WTC11 (cell line): ENCODE measurements around the gene ASNSD1. TPM values are rescaled to one million over a fixed set of nuclear protein-coding genes. Genes with fewer than 3 reads are reported as not detected.

ENCODE experiments used
- ATAC-seq: fragments of 200-7000 bp; cut with Tn5 transposase; 2 replicates; pipeline ENCODE4 v1.10.0; 2021; ENCODE audit warnings: mild to moderate bottlenecking, moderate library complexity
- CTCF ChIA-PET: fragments of 300-600 bp; sonication (Branson Sonifier 250); formaldehyde crosslinking; loops from one replicate; lab custom pipeline; 2021; ENCODE audit warnings: antibody characterized with exemption; lab: Charles Lee
- POLR2A ChIA-PET: fragments of 350-600 bp; sonication (Branson Sonifier 250); formaldehyde crosslinking; loops from one replicate; lab custom pipeline; 2021; ENCODE audit warnings: antibody characterized with exemption; lab: Charles Lee
- DNase-seq: peaks from one replicate; pipeline ENCODE4 v3.0.0; 2021; ENCODE audit warnings: low spot score
- H3K27ac Mint-ChIP-seq: 2 replicates; pipeline ENCODE4 v1.8.0; 2021; ENCODE audit warnings: mixed read lengths
- H3K27me3 Mint-ChIP-seq: 2 replicates; pipeline ENCODE4 v1.8.0; 2021; ENCODE audit warnings: low read depth, mild to moderate bottlenecking, moderate library complexity, mixed read lengths
- H3K36me3 Mint-ChIP-seq: 2 replicates; pipeline ENCODE4 v1.8.0; 2021; ENCODE audit warnings: mixed read lengths
- H3K4me1 Mint-ChIP-seq: 2 replicates; pipeline ENCODE4 v1.8.0; 2022; ENCODE audit warnings: mixed read lengths
- H3K4me3 Mint-ChIP-seq: 2 replicates; pipeline ENCODE4 v1.8.0; 2021; ENCODE audit warnings: mild to moderate bottlenecking, moderate library complexity, mixed read lengths
- H3K9me3 Mint-ChIP-seq: 2 replicates; pipeline ENCODE4 v1.8.0; 2021; ENCODE audit warnings: mixed read lengths
- FOXJ3 ChIP-seq: sonication (generic); formaldehyde crosslinking; IDR thresholded peaks from 2 replicates; pipeline ENCODE4 v1.9.0; 2021; ENCODE audit warnings: missing genetic modification reagents, mild to moderate bottlenecking, borderline replicate concordance
- FOXK1 ChIP-seq: sonication (generic); formaldehyde crosslinking; IDR thresholded peaks from 2 replicates; pipeline ENCODE4 v1.8.0; 2022; ENCODE audit warnings: mild to moderate bottlenecking, moderate library complexity, missing genetic modification reagents
- GRHL2 ChIP-seq: fragments of 250-450 bp; sonication (Bioruptor Pico); IDR thresholded peaks from 2 replicates; pipeline ENCODE4 v1.8.0; 2022; ENCODE audit warnings: mild to moderate bottlenecking, moderate library complexity; ENCODE audit not compliant: insufficient replicate concordance, severe bottlenecking
- MXD4 ChIP-seq: fragments of 250-450 bp; sonication (Bioruptor Pico); IDR thresholded peaks from 2 replicates; pipeline ENCODE4 v1.8.0; 2021; ENCODE audit warnings: mild to moderate bottlenecking, moderate library complexity, borderline replicate concordance
- NFE2L1 ChIP-seq: sonication (generic); formaldehyde crosslinking; IDR thresholded peaks from 2 replicates; pipeline ENCODE4 v1.8.1; 2023; ENCODE audit warnings: missing genetic modification reagents
- NR3C1 ChIP-seq: sonication (generic); formaldehyde crosslinking; conservative IDR thresholded peaks from 2 replicates; pipeline ENCODE4 v1.8.1; 2023; ENCODE audit warnings: low read depth, mild to moderate bottlenecking, missing genetic modification reagents
- SMAD3 ChIP-seq: sonication (generic); formaldehyde crosslinking; IDR thresholded peaks from 2 replicates; pipeline ENCODE4 v1.8.0; 2022; ENCODE audit warnings: missing genetic modification reagents, mild to moderate bottlenecking, borderline replicate concordance
- TCF7 ChIP-seq: sonication (generic); formaldehyde crosslinking; IDR thresholded peaks from 2 replicates; pipeline ENCODE4 v1.8.0; 2022; ENCODE audit warnings: mild to moderate bottlenecking, low read depth, missing genetic modification reagents, moderate library complexity
- ZBTB21 ChIP-seq: sonication (generic); formaldehyde crosslinking; IDR thresholded peaks from 2 replicates; pipeline ENCODE4 v1.8.1; 2023; ENCODE audit warnings: mild to moderate bottlenecking, missing genetic modification reagents, borderline replicate concordance
- ZNF263 ChIP-seq: sonication (generic); formaldehyde crosslinking; IDR thresholded peaks from 2 replicates; pipeline ENCODE4 v1.8.1; 2022; ENCODE audit warnings: low read depth, mild to moderate bottlenecking, moderate library complexity, missing genetic modification reagents
- ZNF396 ChIP-seq: fragments of 250-450 bp; sonication (Bioruptor Pico); IDR thresholded peaks from 2 replicates; pipeline ENCODE4 v1.8.0; 2021; ENCODE audit warnings: mild to moderate bottlenecking, moderate library complexity, borderline replicate concordance
- ZNF416 ChIP-seq: fragments of 250-450 bp; sonication (Bioruptor Pico); IDR thresholded peaks from 2 replicates; pipeline ENCODE4 v1.9.0; 2021; ENCODE audit warnings: mild to moderate bottlenecking, inconsistent platforms
- ZNF423 ChIP-seq: fragments of 250-450 bp; sonication (Bioruptor Pico); IDR thresholded peaks from 2 replicates; pipeline ENCODE4 v2.1.2; 2022; ENCODE audit warnings: mild to moderate bottlenecking, moderate library complexity
- total RNA-seq: library from RNA; stranded (reverse); gene quantifications from 3 replicates; pipeline ENCODE4 v1.2.3, GENCODE V29; 2021
- TF ChIP-seq, protein P1 (sequence below): sonication (generic); formaldehyde crosslinking; IDR thresholded peaks from 2 replicates; pipeline ENCODE4 v1.8.1; 2022; ENCODE audit warnings: mild to moderate bottlenecking, missing genetic modification reagents, moderate library complexity, borderline replicate concordance
- TF ChIP-seq, protein P2 (sequence below): sonication (generic); formaldehyde crosslinking; IDR thresholded peaks from 2 replicates; pipeline ENCODE4 v1.8.0; 2022; ENCODE audit warnings: missing genetic modification reagents
- TF ChIP-seq, protein P3 (sequence below): sonication (generic); formaldehyde crosslinking; IDR thresholded peaks from 2 replicates; pipeline ENCODE4 v1.8.1; 2023; ENCODE audit warnings: mild to moderate bottlenecking, missing genetic modification reagents, moderate library complexity
- TF ChIP-seq, protein P4 (sequence below): fragments of 250-450 bp; sonication (Bioruptor Pico); IDR thresholded peaks from 2 replicates; pipeline ENCODE4 v1.8.0; 2021; ENCODE audit warnings: mild to moderate bottlenecking
- TF ChIP-seq, protein P5 (sequence below): fragments of 250-450 bp; sonication (Bioruptor Pico); IDR thresholded peaks from 2 replicates; pipeline ENCODE4 v1.9.0; 2021; ENCODE audit warnings: mild to moderate bottlenecking
- TF ChIP-seq, protein P6 (sequence below): sonication (generic); formaldehyde crosslinking; IDR thresholded peaks from 2 replicates; pipeline ENCODE4 v1.8.1; 2023; ENCODE audit warnings: mild to moderate bottlenecking, moderate library complexity, missing genetic modification reagents
- TF ChIP-seq, protein P7 (sequence below): fragments of 250-450 bp; sonication (Bioruptor Pico); conservative IDR thresholded peaks from 2 replicates; pipeline ENCODE4 v1.9.0; 2021; ENCODE audit warnings: mild to moderate bottlenecking

The ASNSD1 gene
- total RNA-seq, 1 experiment from 2014 or later = 30.5 TPM

DNA sequence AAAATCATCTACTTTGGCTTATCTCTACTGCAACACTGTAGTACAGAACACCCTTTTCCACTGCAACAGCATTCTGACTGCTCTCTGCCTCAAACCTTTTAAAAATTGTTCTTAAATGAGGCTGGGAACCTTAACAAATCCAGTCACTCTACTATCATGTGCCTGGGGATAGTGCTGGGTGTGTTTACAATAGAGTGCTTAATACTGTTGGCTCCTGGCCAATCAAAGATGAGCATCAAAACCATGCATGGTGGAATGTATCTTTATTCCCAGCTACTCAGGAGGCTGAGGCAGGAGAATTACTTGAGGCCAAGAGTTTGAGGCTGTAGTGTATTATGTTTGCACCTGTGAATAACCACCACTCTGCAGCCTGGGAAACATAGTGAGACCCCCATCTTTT, 20.6 kb downstream of the ASNSD1 start:
- DNase-seq (no peak), ATAC-seq (no peak)
- TF ChIP-seq, protein P1, sequence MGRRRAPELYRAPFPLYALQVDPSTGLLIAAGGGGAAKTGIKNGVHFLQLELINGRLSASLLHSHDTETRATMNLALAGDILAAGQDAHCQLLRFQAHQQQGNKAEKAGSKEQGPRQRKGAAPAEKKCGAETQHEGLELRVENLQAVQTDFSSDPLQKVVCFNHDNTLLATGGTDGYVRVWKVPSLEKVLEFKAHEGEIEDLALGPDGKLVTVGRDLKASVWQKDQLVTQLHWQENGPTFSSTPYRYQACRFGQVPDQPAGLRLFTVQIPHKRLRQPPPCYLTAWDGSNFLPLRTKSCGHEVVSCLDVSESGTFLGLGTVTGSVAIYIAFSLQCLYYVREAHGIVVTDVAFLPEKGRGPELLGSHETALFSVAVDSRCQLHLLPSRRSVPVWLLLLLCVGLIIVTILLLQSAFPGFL (CRISPR knock-in tag) = no peak
- TF ChIP-seq MXD4 (CRISPR knock-in tag) = no peak
- TF ChIP-seq, protein P2, sequence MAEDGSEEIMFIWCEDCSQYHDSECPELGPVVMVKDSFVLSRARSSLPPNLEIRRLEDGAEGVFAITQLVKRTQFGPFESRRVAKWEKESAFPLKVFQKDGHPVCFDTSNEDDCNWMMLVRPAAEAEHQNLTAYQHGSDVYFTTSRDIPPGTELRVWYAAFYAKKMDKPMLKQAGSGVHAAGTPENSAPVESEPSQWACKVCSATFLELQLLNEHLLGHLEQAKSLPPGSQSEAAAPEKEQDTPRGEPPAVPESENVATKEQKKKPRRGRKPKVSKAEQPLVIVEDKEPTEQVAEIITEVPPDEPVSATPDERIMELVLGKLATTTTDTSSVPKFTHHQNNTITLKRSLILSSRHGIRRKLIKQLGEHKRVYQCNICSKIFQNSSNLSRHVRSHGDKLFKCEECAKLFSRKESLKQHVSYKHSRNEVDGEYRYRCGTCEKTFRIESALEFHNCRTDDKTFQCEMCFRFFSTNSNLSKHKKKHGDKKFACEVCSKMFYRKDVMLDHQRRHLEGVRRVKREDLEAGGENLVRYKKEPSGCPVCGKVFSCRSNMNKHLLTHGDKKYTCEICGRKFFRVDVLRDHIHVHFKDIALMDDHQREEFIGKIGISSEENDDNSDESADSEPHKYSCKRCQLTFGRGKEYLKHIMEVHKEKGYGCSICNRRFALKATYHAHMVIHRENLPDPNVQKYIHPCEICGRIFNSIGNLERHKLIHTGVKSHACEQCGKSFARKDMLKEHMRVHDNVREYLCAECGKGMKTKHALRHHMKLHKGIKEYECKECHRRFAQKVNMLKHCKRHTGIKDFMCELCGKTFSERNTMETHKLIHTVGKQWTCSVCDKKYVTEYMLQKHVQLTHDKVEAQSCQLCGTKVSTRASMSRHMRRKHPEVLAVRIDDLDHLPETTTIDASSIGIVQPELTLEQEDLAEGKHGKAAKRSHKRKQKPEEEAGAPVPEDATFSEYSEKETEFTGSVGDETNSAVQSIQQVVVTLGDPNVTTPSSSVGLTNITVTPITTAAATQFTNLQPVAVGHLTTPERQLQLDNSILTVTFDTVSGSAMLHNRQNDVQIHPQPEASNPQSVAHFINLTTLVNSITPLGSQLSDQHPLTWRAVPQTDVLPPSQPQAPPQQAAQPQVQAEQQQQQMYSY (CRISPR knock-in tag) = no peak
- TF ChIP-seq, protein P3, sequence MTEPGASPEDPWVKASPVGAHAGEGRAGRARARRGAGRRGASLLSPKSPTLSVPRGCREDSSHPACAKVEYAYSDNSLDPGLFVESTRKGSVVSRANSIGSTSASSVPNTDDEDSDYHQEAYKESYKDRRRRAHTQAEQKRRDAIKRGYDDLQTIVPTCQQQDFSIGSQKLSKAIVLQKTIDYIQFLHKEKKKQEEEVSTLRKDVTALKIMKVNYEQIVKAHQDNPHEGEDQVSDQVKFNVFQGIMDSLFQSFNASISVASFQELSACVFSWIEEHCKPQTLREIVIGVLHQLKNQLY (CRISPR knock-in tag) = no peak
- CTCF ChIA-PET = no interaction called here
- peaks cover 13% of the 10 kb centered on the region for H3K36me3 Mint-ChIP-seq
- H3K27me3 Mint-ChIP-seq = no peaks in the 10 kb centered on the region
- POLR2A ChIA-PET = no interaction called here
- no peak overlapping the region for H3K4me3 Mint-ChIP-seq
- no peak overlapping the region for H3K27ac Mint-ChIP-seq
- H3K4me1 Mint-ChIP-seq = peaks cover 7% of the 10 kb centered on the region
- peaks cover 10% of the 10 kb centered on the region for H3K9me3 Mint-ChIP-seq

DNA sequence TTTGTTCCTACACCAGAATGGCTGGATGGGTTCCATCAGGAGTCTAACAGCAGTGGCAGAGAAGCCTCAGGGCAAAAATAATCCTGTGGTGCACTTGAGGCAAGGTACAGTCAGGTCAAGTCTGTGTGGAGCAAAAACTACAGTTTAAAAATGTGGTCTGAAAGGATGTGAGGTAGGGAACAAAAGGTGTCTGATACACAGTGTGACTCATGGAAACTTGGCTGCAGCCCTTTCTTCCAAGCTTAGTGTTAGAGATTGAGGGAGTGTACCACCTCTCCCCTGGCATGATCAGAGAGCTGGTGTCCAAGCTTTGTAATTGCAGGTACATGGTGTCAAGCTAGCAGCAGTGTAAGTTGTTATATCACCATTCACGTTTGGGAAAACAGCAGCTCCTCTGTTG, 22.1 kb downstream of the ASNSD1 start:
- Mint-ChIP-seq H3K4me1 (peaks cover 7% of the 10 kb centered on the region), H3K27me3 (no peaks in the 10 kb centered on the region), H3K9me3 (peaks cover 5% of the 10 kb centered on the region), H3K36me3 (peaks cover 5% of the 10 kb centered on the region), H3K4me3 (no peak overlapping the region), H3K27ac (no peak overlapping the region)
- DNase-seq = no peak
- CTCF ChIA-PET = interaction anchor here (1.8 kb wide), 1 partner anchor 23 kb away, joined by 4 read pairs; no protein-coding TSS in a partner anchor
- TF ChIP-seq ZNF423 (no peak), FOXJ3 (CRISPR knock-in tag) (no peak), ZBTB21 (CRISPR knock-in tag) (no peak)
- TF ChIP-seq, protein P4, sequence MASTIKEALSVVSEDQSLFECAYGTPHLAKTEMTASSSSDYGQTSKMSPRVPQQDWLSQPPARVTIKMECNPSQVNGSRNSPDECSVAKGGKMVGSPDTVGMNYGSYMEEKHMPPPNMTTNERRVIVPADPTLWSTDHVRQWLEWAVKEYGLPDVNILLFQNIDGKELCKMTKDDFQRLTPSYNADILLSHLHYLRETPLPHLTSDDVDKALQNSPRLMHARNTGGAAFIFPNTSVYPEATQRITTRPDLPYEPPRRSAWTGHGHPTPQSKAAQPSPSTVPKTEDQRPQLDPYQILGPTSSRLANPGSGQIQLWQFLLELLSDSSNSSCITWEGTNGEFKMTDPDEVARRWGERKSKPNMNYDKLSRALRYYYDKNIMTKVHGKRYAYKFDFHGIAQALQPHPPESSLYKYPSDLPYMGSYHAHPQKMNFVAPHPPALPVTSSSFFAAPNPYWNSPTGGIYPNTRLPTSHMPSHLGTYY (CRISPR knock-in tag) = no peak
- TF ChIP-seq, protein P5, sequence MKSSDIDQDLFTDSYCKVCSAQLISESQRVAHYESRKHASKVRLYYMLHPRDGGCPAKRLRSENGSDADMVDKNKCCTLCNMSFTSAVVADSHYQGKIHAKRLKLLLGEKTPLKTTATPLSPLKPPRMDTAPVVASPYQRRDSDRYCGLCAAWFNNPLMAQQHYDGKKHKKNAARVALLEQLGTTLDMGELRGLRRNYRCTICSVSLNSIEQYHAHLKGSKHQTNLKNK (CRISPR knock-in tag) = no peak
- TF ChIP-seq, protein P6, sequence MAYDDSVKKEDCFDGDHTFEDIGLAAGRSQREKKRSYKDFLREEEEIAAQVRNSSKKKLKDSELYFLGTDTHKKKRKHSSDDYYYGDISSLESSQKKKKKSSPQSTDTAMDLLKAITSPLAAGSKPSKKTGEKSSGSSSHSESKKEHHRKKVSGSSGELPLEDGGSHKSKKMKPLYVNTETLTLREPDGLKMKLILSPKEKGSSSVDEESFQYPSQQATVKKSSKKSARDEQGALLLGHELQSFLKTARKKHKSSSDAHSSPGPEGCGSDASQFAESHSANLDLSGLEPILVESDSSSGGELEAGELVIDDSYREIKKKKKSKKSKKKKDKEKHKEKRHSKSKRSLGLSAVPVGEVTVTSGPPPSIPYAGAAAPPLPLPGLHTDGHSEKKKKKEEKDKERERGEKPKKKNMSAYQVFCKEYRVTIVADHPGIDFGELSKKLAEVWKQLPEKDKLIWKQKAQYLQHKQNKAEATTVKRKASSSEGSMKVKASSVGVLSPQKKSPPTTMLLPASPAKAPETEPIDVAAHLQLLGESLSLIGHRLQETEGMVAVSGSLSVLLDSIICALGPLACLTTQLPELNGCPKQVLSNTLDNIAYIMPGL = no peak
- ATAC-seq = no peak
- POLR2A ChIA-PET = no interaction called here

DNA sequence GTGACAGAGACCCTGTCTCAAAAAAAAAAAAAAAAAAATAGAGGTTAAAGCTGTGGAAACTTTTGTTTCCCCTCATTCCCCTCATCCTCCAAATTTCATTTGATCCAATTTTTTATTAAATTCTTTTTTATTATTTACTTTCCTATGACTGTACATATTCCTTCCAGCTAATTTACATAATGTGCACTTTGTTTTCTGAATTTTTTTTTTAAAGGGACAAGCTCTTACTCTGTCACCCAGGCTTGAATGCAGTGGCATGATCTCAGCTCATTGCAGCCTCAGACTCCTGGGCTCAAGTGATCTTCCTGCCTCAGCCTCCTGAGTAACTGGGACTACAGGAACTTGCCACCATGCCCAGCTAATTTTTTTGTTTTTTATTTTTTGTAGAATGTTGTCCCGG, 23.6 kb downstream of the ASNSD1 start:
- DNase-seq (no peak), ATAC-seq (no peak)
- Mint-ChIP-seq H3K27me3 (no peaks in the 10 kb centered on the region), H3K27ac (no peak overlapping the region), H3K9me3 (no peaks in the 10 kb centered on the region), H3K4me1 (peaks cover 7% of the 10 kb centered on the region), H3K36me3 (no peaks in the 10 kb centered on the region), H3K4me3 (no peak overlapping the region)
- CTCF ChIA-PET = interaction anchor here (1.2 kb wide), 1 partner anchor 10 kb away, joined by 4 read pairs; no protein-coding TSS in a partner anchor
- POLR2A ChIA-PET = no interaction called here
- TF ChIP-seq ZNF263 (no peak), NFE2L1 (CRISPR knock-in tag) (no peak), ZNF396 (CRISPR knock-in tag) (no peak), GRHL2 (CRISPR knock-in tag) (no peak), FOXK1 (CRISPR knock-in tag) (no peak), ZNF416 (no peak), ZBTB21 (CRISPR knock-in tag) (no peak), TCF7 (no peak), SMAD3 (CRISPR knock-in tag) (no peak), NR3C1 (CRISPR knock-in tag) (no peak)
- TF ChIP-seq, protein P7, sequence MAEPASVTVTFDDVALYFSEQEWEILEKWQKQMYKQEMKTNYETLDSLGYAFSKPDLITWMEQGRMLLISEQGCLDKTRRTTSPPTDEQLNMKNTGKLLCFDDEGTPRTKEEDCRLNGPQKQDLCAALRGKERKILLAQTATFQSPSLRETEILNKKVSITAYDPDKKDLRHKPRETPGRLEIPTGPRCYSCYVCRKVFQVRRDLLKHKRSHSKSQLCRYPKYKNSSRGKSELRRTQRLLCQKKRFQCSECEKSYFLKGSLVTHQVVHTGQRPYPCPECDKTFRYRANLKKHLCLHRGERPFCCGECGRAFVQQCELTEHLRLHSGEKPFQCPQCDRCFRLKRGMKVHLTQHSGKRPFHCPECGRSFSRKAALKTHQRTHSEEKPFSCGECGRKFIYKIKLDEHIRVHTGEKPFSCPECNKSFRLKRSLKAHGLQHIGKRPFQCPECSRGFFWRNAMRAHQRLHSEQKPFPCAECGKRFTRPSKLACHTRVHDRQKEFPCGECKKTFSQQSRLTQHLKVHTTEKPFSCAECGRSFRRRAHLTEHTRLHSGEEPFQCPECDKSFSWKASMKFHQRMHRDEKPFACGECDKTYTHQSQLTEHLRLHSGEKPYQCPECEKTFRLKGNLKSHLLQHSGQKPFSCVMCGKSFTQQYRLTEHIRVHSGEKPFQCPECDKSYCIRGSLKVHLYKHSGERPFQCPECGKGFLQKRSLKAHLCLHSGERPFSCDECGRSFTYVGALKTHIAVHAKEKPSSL (CRISPR knock-in tag) = no peak
